ENCODE data around the gene LRRC38.
"Not testable (repeated sequence)": the region's sequence is repeated elsewhere in the genome, so short reads cannot be mapped to it uniquely, and the experiment has no call there.

The LRRC38 gene

GRCh38 chr1:13435458-13435857, 78.3 kb downstream of the LRRC38 start:
- H3K27ac ChIP-seq: no peak overlapping the region
- TF ChIP-seq, protein P1, sequence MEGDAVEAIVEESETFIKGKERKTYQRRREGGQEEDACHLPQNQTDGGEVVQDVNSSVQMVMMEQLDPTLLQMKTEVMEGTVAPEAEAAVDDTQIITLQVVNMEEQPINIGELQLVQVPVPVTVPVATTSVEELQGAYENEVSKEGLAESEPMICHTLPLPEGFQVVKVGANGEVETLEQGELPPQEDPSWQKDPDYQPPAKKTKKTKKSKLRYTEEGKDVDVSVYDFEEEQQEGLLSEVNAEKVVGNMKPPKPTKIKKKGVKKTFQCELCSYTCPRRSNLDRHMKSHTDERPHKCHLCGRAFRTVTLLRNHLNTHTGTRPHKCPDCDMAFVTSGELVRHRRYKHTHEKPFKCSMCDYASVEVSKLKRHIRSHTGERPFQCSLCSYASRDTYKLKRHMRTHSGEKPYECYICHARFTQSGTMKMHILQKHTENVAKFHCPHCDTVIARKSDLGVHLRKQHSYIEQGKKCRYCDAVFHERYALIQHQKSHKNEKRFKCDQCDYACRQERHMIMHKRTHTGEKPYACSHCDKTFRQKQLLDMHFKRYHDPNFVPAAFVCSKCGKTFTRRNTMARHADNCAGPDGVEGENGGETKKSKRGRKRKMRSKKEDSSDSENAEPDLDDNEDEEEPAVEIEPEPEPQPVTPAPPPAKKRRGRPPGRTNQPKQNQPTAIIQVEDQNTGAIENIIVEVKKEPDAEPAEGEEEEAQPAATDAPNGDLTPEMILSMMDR (conservative IDR thresholded peaks at IDR 0.05): no peak
- no peak for TF ChIP-seq ZFX (IDR thresholded peaks at IDR 0.05)

DNA sequence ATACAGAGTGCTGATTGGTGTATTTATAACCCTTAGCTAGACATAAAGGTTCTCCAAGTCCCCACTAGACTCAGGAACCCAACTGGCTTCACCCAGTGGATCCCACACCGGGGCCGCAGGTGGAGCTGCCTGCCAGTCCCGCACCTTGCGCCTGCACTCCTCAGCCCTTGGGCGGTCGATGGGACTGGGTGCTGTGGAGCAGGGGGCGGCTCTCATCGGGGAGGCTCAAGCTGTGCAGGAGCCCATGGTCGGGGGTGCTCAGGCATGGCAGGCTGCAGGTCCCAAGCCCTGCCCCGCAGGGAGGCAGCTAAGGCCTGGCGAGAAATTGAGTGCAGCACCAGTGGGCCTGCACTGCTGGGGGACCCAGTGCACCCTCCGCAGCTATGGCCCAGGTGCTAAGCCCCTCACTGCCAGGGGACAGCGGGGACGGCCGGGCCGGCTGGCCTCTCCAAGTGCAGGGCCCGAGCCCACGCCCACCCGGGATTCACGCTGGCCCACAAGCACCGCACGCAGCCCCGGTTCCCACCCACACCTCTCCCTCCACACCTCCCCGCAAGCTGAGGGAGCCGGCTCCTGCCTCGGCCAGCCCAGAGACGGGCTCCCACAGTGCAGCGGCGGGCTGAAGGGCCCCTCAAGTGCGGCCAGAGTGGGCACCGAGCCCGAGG, 80.0 kb downstream of the LRRC38 start:
- H3K27ac ChIP-seq: not testable (repeated sequence)

- no peak overlapping the region for H3K27ac ChIP-seq
- TF ChIP-seq, protein P1 (conservative IDR thresholded peaks at IDR 0.05): no peak
- no peak for TF ChIP-seq ZFX (IDR thresholded peaks at IDR 0.05)
These were observed 81.6 kb downstream of the LRRC38 start for GRCh38 chr1:13432251-13432650.

DNA sequence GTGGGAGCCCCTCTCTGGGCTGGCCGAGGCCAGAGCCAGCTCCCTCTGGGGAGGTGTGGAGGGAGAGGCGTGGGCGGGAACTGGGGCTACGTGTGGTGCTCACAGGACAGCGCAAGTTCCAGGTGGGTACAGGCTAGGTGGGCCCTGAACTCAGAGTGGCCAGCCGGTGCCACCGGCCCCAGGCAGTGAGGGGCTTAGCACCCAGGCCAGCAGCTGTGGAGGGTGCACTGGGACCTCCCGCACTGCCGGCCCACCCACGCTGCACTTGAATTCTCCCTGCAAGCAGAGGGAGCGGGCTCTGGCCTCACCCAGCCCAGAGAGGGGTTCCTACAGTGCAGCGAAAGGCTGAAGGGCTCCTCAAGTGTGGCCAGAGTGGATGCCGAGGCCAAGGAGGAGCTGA, 83.3 kb downstream of the LRRC38 start:
- no peak for TF ChIP-seq ZFX (IDR thresholded peaks at IDR 0.05)
- TF ChIP-seq, protein P1 (conservative IDR thresholded peaks at IDR 0.05): no peak
- H3K27ac ChIP-seq: no peak overlapping the region
